OCI-LY3 (cell line): Measurements from ENCODE around the gene MARCHF3.

Experiments
- EZH2phosphoT487 ChIP-seq: fragments of 200-600 bp; shearing (Covaris generic); IDR thresholded peaks from 2 replicates; pipeline ENCODE4 v1.6.1; 2018; ENCODE audit warnings: antibody characterized with exemption, mixed run types, low read depth
- TF ChIP-seq, protein P1 (sequence below): fragments of 200-600, 300-600 bp; sonication (generic); IDR thresholded peaks from 2 replicates; pipeline ENCODE4 v1.5.1; 2014; ENCODE audit warnings: antibody characterized with exemption, low read length, low read depth

DNA sequence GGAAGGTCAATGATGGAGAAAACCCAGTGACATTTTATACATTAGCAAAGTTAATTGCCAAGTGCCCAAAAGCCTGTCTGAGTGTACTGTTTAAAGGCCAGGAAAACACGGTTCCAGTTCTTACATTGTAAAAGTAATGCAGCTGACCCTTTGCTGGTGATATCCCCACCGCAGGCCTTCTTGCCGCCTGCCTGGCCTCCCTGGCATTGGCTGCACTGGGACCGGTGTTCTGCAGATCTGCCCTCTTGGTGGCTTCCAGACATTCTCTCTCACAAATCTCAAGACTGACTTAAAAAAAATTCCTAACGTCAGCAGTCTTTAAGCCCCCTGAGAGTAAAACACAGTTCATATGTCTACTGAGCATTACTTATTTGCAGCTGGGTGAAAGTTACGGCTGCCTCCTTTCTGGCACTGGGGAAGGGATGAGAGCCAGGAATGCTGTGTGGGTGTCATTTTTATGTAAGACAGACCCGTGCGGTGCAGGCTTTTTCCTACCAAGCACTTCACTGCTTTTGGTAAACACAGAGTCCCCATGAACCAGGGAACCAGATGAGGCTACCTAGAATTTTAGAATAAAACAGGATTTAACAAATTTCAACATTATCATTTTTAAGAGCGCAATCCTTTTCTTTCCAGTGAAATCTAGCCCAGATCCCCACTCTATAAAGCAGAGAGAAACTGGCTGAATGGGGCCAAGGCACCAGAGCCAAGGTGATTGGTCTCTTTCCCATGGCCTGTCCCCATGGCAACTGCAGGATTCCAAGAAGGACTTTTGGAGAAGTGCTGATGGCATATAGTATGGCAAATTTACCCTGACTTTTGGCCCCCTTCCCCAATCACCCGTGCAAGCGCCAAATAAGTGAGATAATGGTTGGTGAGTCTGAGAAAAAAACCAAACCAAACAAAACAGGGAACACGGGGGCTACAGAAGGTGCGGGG is 172.6 kb downstream of the MARCHF3 start:
- TF ChIP-seq, protein P1, sequence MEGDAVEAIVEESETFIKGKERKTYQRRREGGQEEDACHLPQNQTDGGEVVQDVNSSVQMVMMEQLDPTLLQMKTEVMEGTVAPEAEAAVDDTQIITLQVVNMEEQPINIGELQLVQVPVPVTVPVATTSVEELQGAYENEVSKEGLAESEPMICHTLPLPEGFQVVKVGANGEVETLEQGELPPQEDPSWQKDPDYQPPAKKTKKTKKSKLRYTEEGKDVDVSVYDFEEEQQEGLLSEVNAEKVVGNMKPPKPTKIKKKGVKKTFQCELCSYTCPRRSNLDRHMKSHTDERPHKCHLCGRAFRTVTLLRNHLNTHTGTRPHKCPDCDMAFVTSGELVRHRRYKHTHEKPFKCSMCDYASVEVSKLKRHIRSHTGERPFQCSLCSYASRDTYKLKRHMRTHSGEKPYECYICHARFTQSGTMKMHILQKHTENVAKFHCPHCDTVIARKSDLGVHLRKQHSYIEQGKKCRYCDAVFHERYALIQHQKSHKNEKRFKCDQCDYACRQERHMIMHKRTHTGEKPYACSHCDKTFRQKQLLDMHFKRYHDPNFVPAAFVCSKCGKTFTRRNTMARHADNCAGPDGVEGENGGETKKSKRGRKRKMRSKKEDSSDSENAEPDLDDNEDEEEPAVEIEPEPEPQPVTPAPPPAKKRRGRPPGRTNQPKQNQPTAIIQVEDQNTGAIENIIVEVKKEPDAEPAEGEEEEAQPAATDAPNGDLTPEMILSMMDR = no peak
- TF ChIP-seq EZH2phosphoT487 = no peak
